Measurements from ENCODE around the gene MARVELD1.

The MARVELD1 gene

GRCh38 chr10:97721871-97722780 lies 8.6 kb downstream of the MARVELD1 start:
- DNase-seq (ENCODE audit: low spot score), result no peak

GRCh38 chr10:97723001-97723400 lies 9.5 kb downstream of the MARVELD1 start:
- DNase-seq (ENCODE audit: low spot score), result no peak

- no peak for DNase-seq (ENCODE audit: low spot score)
These were observed 10.9 kb downstream of the MARVELD1 start for GRCh38 chr10:97724341-97724941.

- DNase-seq (ENCODE audit: low spot score), result no peak
These were observed 13.2 kb downstream of the MARVELD1 start for GRCh38 chr10:97726636-97727178.

GRCh38 chr10:97729014-97729413 lies 15.5 kb downstream of the MARVELD1 start:
- DNase-seq (ENCODE audit: low spot score), result no peak

GRCh38 chr10:97731346-97732051 lies 18.0 kb downstream of the MARVELD1 start:
- DNase-seq (ENCODE audit: low spot score), result peak; percentile 41

- no peak for DNase-seq (ENCODE audit: low spot score)
These were observed 18.5 kb downstream of the MARVELD1 start for GRCh38 chr10:97732052-97732359.

- no peak for DNase-seq (ENCODE audit: low spot score)
These were observed 19.7 kb downstream of the MARVELD1 start for GRCh38 chr10:97733256-97733655.

- DNase-seq (ENCODE audit: low spot score), result no peak
These were observed 20.5 kb downstream of the MARVELD1 start for GRCh38 chr10:97734021-97734420.

GRCh38 chr10:97736403-97736901 lies 22.9 kb downstream of the MARVELD1 start:
- no peak for DNase-seq (ENCODE audit: low spot score)

GRCh38 chr10:97736902-97737769 lies 23.6 kb downstream of the MARVELD1 start, which contains the start of gene ZFYVE27:
Gene ZFYVE27, plus strand, starts transcription at chr10:97737128. Its CDS starts 1,350 bp downstream, at chr10:97738478.
- peak; percentile 98 for DNase-seq (ENCODE audit: low spot score)

GRCh38 chr10:97737770-97738265 lies 24.3 kb downstream of the MARVELD1 start:
- no peak for DNase-seq (ENCODE audit: low spot score)

GRCh38 chr10:97738616-97739015 lies 25.1 kb downstream of the MARVELD1 start:
- no peak for DNase-seq (ENCODE audit: low spot score)

- no peak for DNase-seq (ENCODE audit: low spot score)
These were observed 27.1 kb downstream of the MARVELD1 start for GRCh38 chr10:97740613-97741012.

- no peak for DNase-seq (ENCODE audit: low spot score)
These were observed 29.8 kb downstream of the MARVELD1 start for GRCh38 chr10:97743169-97743943.

- DNase-seq (ENCODE audit: low spot score), result no peak
These were observed 31.0 kb downstream of the MARVELD1 start for GRCh38 chr10:97744405-97745035.

GRCh38 chr10:97747573-97747972 lies 34.0 kb downstream of the MARVELD1 start:
- DNase-seq (ENCODE audit: low spot score), result no peak

GRCh38 chr10:97748116-97748515 lies 34.6 kb downstream of the MARVELD1 start:
- no peak for DNase-seq (ENCODE audit: low spot score)

- no peak for DNase-seq (ENCODE audit: low spot score)
These were observed 39.4 kb downstream of the MARVELD1 start for GRCh38 chr10:97752956-97753355.

- DNase-seq (ENCODE audit: low spot score), result no peak
These were observed 41.2 kb downstream of the MARVELD1 start for GRCh38 chr10:97754726-97755125.
